Measurements from ENCODE around the gene OMA1. TPM values are rescaled to one million over a fixed set of nuclear protein-coding genes. Genes with fewer than 3 reads are reported as not detected.

OMA1 gene
- total and polyA plus RNA-seq, 10 of the 15 experiments (the other 5 are each of a cell fraction or from before 2014, with no cell fraction given), result 23.6 to 67.1 (median 47.1) TPM

DNA sequence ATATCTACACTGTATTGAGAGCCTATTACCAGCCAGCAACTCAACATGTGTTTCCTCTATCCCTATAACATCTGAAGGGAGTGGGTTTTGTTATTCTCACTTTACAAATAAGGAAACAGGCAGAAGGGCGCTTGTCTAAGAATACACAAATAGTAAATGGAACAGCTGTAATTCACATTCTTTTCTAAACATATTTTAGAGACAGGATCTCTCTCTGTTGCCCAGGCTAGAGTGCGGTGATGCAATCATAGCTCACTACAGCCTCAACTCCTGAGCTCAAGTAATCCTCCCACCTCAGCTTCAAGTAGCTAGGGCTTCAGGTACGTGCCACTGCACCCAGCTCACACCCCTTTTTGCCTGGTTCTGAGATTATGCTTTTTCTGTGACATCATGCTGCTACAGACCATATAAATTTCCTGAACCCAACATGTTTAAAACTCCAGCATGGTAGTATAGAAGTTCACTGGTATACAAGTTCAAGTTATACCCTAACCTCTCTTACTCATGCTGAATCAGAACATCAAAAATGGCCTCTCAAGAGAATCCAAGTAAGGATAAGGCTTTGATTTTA is 39.1 kb upstream of the OMA1 start:
- Histone ChIP-seq H3K36me3 (ENCODE audit: control insufficient read depth in 2 of 2, insufficient read depth in 2 of 2, low read length in 1 of 2) (no peaks in the 10 kb centered on the region), H3K9ac (ENCODE audit: control insufficient read depth, insufficient read depth, low read length) (no peak overlapping the region), H3K4me1 (ENCODE audit: control insufficient read depth, insufficient read depth, low read length) (peaks cover 21% of the 10 kb centered on the region), H3K27ac (ENCODE audit: control insufficient read depth, insufficient read depth) (no peak overlapping the region), H3K9me3 (replicated peaks; ENCODE audit: control insufficient read depth, insufficient read depth, low read length) (no peaks in the 10 kb centered on the region), H4K20me1 (ENCODE audit: control insufficient read depth, insufficient read depth) (no peaks in the 10 kb centered on the region), H3K4me3 (no peak overlapping the region), H3K4me2 (ENCODE audit: control insufficient read depth, insufficient read depth) (no peak overlapping the region), H2AFZ (ENCODE audit: control insufficient read depth, low read depth, low read length) (no peak overlapping the region), H3K79me2 (ENCODE audit: control insufficient read depth, insufficient read depth, low read length) (no peaks in the 10 kb centered on the region), H3K27me3 (replicated peaks in 1 of 2; ENCODE audit: control insufficient read depth in 2 of 2, insufficient read depth in 2 of 2, low read length in 1 of 2) (no peaks in the 10 kb centered on the region)
- 33% methylated on average over 3 of the region's 3 CpGs for WGBS (ENCODE audit: insufficient coverage, insufficient replicate concordance, low lambda C conversion rate, missing lambda C conversion rate)
- CTCF ChIA-PET, result no interaction called here
- BruUV-seq (replicated peaks), result no TSS peak
- DNase-seq (ENCODE audit: low read depth, low spot score), result no peak
- in situ Hi-C loops (cut with MboI) (no loop called here), intact Hi-C loops (cut with micrococcal nuclease; ENCODE audit: unreplicated experiment) (no loop called here)
- POLR2A ChIA-PET, result no interaction called here
- RAD21 ChIA-PET (ENCODE audit: unreplicated experiment), result no interaction called here
- SMC1A ChIA-PET (ENCODE audit: uncharacterized antibody, unreplicated experiment), result interaction anchor here (1.1 to 2.6 kb wide), 2 partner anchors 13 to 19 kb away, joined by 3 to 17 read pairs; no protein-coding TSS in a partner anchor
- ATAC-seq, result no peak
- TF ChIP-seq RELB (IDR thresholded peaks at IDR 0.05; ENCODE audit: low read depth) (no peak), PAX8 (IDR thresholded peaks at IDR 0.05) (no peak), CBFB (IDR thresholded peaks at IDR 0.05; ENCODE audit: low read depth) (no peak), YBX1 (IDR thresholded peaks at IDR 0.05) (no peak), SIN3A (IDR thresholded peaks at IDR 0.05; ENCODE audit: low read depth, low read length) (no peak), HCFC1 (IDR thresholded peaks at IDR 0.05; ENCODE audit: low read length) (no peak), HDAC2 (IDR thresholded peaks at IDR 0.05) (no peak), CEBPB (IDR thresholded peaks at IDR 0.05; ENCODE audit: borderline replicate concordance in 1 of 2, low read depth in 2 of 2, low read length in 2 of 2) (no peak), NFYA (IDR thresholded peaks at IDR 0.05; ENCODE audit: borderline replicate concordance, low read depth, low read length) (no peak), PML (IDR thresholded peaks at IDR 0.05; ENCODE audit: low read length) (no peak), NFXL1 (IDR thresholded peaks at IDR 0.05; ENCODE audit: borderline replicate concordance) (no peak), SP1 (IDR thresholded peaks at IDR 0.05; ENCODE audit: low read depth, low read length) (no peak), JUNB (IDR thresholded peaks at IDR 0.05) (no peak), CBX5 (IDR thresholded peaks at IDR 0.05; ENCODE audit: low read depth) (no peak), SKIL (IDR thresholded peaks at IDR 0.05; ENCODE audit: low read depth, poor library complexity, severe bottlenecking) (no peak), BCL11A (IDR thresholded peaks at IDR 0.05; ENCODE audit: low read depth, low read length) (no peak), RB1 (IDR thresholded peaks at IDR 0.05; ENCODE audit: borderline replicate concordance) (no peak), NR2C1 (IDR thresholded peaks at IDR 0.05) (no peak), MEF2B (IDR thresholded peaks at IDR 0.05; ENCODE audit: partially characterized antibody, poor library complexity, severe bottlenecking) (no peak)
- TF ChIP-seq, protein P1, sequence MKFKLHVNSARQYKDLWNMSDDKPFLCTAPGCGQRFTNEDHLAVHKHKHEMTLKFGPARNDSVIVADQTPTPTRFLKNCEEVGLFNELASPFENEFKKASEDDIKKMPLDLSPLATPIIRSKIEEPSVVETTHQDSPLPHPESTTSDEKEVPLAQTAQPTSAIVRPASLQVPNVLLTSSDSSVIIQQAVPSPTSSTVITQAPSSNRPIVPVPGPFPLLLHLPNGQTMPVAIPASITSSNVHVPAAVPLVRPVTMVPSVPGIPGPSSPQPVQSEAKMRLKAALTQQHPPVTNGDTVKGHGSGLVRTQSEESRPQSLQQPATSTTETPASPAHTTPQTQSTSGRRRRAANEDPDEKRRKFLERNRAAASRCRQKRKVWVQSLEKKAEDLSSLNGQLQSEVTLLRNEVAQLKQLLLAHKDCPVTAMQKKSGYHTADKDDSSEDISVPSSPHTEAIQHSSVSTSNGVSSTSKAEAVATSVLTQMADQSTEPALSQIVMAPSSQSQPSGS (IDR thresholded peaks at IDR 0.05; ENCODE audit: low read length), result no peak
- no peak for FAIRE-seq

Measured in GM12878 (cell line).